HCT116 (cell line): Measurements from ENCODE around the gene USP47.

Experiments used
- CEBPB ChIP-seq: IDR thresholded peaks from 2 replicates; pipeline ENCODE4 v1.6.1; 2012; ENCODE audit warnings: low read depth
- FOSL1 ChIP-seq: IDR thresholded peaks from 2 replicates; pipeline ENCODE4 v1.6.1; 2012; ENCODE audit warnings: low read depth
- POLR2A ChIP-seq: IDR thresholded peaks from 2 replicates; pipeline ENCODE4 v1.7.0; 2011; ENCODE audit warnings: borderline replicate concordance; ENCODE audit not compliant: insufficient read depth, insufficient read length; ENCODE audit errors: extremely low read depth
- POLR2AphosphoS5 ChIP-seq: IDR thresholded peaks from 2 replicates; pipeline ENCODE4 v1.6.1; 2011; ENCODE audit warnings: mild to moderate bottlenecking, low read depth, low read length, moderate library complexity
- TCF7L2 ChIP-seq: IDR thresholded peaks from 2 replicates; pipeline ENCODE4 v1.7.0; 2011; ENCODE audit warnings: borderline replicate concordance, inconsistent platforms; ENCODE audit not compliant: insufficient read depth, insufficient read length; ENCODE audit errors: extremely low read depth
- YY1 ChIP-seq: IDR thresholded peaks from 2 replicates; pipeline ENCODE4 v1.6.1; 2011; ENCODE audit warnings: low read length, low read depth, moderate library complexity, mild to moderate bottlenecking; ENCODE audit not compliant: insufficient replicate concordance; ENCODE audit errors: extremely low read depth
- ZFX ChIP-seq: fragments of 450-650 bp; IDR thresholded peaks from 2 replicates; pipeline ENCODE4 v1.6.1; 2017
- TF ChIP-seq, protein P1 (sequence below), 3 experiments: fragments of 200-600 bp in 1 of 3; sonication (generic) in 1 of 3; IDR thresholded peaks in 2 of 3; conservative IDR thresholded peaks in 1 of 3; 2 replicates each; pipeline ENCODE4 v1.5.1; 2012 to 2017; ENCODE audit warnings: low read depth in 2 of 3, low read length in 2 of 3, antibody characterized with exemption in 1 of 3, borderline replicate concordance in 1 of 3, control low read depth in 1 of 3, mild to moderate bottlenecking in 1 of 3, mixed read lengths in 1 of 3, mixed run types in 1 of 3, moderate library complexity in 1 of 3; ENCODE audit not compliant: insufficient read depth in 1 of 3

- no peak for TF ChIP-seq POLR2AphosphoS5
- TF ChIP-seq, protein P1, sequence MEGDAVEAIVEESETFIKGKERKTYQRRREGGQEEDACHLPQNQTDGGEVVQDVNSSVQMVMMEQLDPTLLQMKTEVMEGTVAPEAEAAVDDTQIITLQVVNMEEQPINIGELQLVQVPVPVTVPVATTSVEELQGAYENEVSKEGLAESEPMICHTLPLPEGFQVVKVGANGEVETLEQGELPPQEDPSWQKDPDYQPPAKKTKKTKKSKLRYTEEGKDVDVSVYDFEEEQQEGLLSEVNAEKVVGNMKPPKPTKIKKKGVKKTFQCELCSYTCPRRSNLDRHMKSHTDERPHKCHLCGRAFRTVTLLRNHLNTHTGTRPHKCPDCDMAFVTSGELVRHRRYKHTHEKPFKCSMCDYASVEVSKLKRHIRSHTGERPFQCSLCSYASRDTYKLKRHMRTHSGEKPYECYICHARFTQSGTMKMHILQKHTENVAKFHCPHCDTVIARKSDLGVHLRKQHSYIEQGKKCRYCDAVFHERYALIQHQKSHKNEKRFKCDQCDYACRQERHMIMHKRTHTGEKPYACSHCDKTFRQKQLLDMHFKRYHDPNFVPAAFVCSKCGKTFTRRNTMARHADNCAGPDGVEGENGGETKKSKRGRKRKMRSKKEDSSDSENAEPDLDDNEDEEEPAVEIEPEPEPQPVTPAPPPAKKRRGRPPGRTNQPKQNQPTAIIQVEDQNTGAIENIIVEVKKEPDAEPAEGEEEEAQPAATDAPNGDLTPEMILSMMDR (IDR thresholded peaks at IDR 0.05 in 2 of 3, conservative IDR thresholded peaks at IDR 0.05 in 1 of 3; ENCODE audit: borderline replicate concordance in 1 of 3, insufficient read depth in 1 of 3, low read depth in 2 of 3, low read length in 2 of 3): no peak
- no peak for TF ChIP-seq TCF7L2
- TF ChIP-seq FOSL1: no peak
- no peak for TF ChIP-seq ZFX
- no peak for TF ChIP-seq YY1
- TF ChIP-seq CEBPB: no peak
- no peak for TF ChIP-seq POLR2A
Measured at GRCh38 chr11:11836676-11837231, 5.0 kb upstream of the USP47 start.
